A549 treated with ZK216348 at 1 μM for 4 hours (cell line): Measurements from ENCODE around the gene SNRPB2. TPM values are rescaled to one million over a fixed set of nuclear protein-coding genes. Genes with fewer than 3 reads are reported as not detected.

Source experiments
- total RNA-seq: library from RNA; stranded (reverse); fragments of 200-300 nt; extraction: Qiagen RNA extraction; gene quantifications from 5 replicates; pipeline ENCODE4 v1.2.3, GENCODE V29; 2022; ENCODE audit warnings: low read depth

Gene SNRPB2
- 110 to 219 TPM (median 121 TPM) in 5 replicates for total RNA-seq

DNA sequence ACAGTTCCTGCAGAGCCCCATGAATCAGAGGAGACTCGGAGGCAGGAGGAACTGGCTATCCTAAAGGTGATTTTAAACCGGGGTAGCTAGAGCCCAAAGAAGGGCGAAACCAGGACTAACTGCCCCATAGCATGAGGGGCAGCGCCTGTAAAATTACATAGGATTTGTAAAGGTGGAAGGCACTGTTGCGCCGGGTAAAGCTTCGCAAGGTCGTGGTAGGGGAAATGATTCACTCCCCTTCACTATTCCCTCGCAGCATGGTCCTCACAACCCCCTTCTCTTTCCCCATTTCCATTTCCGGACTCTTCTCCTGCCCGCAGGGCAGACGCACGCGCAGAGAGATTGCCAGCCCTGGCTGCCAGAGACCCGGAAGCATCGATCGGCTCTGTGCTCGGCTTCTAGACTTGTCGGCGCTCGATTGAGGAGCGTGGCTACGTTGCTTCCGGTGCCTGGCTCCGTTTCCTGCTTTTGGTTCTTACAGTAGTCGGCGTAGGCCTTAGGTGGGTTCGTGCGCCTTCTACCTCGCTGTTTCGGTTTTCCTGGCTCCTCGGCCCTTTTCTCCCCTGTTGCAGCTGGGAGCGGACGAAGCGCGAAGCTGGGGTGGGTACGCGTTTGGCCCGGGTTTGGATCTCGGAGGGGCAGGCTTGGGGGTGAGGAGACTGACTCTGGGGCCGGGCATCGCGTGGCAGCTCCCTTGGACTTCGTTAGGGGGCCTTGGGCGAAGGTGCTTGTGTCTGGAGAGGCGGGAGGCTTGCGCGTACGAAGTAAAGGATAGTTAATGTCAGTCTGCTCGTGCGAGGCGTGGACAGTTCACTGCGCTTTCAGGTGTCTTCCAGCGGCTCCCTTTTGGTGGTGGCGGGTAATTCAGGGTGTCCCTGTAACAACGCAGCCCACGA is at the start of gene SNRPB2:
TSS of gene SNRPB2 (plus strand) at position 462 of the 896 bp plus-strand sequence. CDS start 1,677 bp downstream, outside the sequence.

GRCh38 chr20:16748308-16748900 is 18.6 kb downstream of the SNRPB2 start, which contains the start of gene OTOR:
Gene OTOR (plus strand): TSS chr20:16748358. CDS start chr20:16748402, 44 bp downstream.

Other genes with a start within 250 kb of the SNRPB2 start
- gene KIF16B, start 156.6 kb upstream of the SNRPB2 start, total RNA-seq: 11.9 to 15.5 TPM (median 14.1 TPM) in 5 replicates
- not detected in 5 replicates for gene OTOR, start 18.3 kb downstream of the SNRPB2 start, total RNA-seq